Activated T-cell treated with anti-CD3 and anti-CD28 coated beads for 1 hour (primary cell): Measurements from ENCODE around the gene RAC3.

Experiments used
- DNase-seq: peaks from one replicate; pipeline ENCODE4 v3.0.0-alpha.2; 2020; ENCODE audit warnings: low read depth

The RAC3 gene

DNA sequence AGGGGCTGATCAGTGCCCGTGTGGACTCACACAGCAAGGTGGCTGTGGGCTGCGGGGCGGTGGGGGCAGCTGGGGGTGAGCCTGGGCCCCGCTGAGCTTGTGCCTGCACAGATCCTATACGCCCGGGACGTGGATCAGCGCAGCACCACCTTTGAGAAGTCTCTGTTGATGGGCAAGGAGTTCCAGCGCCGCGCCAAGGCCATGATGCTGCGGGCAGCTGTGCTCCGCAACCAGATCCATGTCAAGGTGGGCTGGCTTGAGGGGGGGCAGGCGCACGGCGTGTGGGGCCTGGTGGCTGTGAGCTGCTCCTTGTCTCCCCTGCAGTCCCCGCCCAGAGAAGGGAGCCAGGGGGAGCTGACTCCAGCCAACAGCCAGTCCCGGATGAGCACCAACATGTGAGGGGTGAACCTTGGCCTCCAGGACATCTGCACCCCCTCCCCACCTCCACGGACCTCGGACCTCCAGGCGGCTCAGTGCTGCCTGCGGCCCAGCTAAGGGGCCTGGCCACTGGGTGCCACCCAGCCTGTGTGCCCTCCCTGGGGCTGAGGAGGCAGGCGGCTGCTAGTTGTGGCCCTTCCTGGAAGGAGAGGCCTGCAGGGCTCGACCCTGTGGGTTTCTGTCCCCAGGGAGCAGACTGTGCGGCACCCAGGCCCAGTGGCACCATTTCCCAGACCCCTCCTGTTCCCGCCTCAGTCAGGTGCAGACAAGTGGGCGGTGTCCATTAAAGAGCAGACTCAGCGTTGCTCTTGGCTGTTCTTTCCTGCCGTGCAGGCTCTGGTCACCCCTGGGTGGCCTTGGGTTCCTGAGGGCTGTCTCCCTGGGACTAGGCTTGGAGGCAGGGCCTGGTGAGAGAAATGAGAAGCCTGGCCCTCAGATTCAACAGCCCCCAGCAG lies 25.5 kb downstream of the RAC3 start:
- no peak for DNase-seq

DNA sequence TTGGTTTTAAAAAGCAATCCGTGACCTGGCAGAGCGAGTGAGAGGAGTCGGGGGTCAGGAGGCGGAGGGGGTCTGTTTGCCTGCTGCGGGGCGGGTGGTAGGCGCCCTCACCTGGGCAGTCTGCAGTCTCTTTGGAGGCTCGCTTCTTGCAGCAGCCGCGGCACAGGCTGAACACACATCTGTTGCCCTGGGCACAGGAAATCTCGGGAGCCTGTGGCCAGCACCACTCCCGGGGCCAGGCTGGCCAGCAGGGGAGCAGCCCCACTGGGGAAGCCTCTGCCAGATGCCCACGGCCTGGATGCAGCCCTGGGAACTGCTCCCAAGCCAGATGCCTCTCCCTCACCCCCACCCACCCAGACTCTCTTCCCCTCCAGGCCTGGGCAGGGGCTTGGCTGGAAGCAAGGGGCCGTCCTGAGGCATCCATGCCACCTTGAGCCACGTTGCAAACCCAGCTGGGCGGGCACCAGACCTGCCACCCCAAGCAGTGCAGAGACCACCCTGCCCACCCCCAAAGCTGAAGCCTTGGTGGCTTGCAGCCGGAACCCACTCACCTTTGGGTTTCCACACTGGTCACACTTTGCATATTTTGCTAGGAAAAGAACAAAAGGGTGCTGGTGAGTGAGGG lies 26.9 kb downstream of the RAC3 start:
- DNase-seq = no peak

- DNase-seq = no peak
Measured at GRCh38 chr17:82058855-82059249, 27.4 kb downstream of the RAC3 start.

- DNase-seq = no peak
Measured at GRCh38 chr17:82059272-82060000, 28.0 kb downstream of the RAC3 start.

DNA sequence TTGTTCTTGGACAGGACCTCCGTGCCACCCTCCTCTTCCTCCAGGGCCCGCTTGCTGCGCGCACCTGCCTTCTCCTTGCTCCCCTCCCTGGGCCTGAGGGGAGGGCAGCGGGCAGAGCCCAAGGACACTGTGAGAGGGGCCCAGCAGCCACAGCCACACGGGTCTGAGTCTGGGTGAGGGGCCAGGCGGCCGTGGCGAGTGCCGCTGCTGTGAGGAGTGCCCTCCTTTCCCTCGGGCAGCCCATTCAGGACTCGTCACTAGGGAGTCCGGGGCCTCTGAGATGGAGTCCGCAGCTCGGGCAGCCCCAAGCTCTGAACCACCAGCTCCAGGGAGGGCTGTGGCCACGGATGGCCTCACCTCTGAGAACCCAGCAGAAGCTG lies 28.5 kb downstream of the RAC3 start:
- DNase-seq = no peak

DNA sequence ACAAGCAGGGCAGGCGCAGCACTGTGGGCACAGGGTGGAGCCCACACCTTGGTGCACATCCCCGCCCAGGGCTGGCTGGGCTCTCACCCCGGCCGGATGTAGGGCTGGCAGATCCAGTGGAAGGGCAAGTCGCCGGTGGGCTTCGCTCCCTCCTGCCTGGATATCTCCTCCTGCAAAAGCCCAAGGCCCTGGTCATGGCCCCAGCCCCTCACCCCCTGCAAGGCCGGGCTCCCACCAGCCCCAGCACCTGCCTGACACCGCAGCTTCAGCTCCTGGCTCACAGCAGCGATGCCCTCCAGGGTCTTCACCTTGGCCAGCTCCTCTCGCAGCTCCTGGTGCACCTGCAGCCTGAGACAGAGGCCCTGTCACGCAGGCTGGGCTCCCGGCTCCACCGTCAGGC lies 29.1 kb downstream of the RAC3 start:
- DNase-seq = no peak

DNA sequence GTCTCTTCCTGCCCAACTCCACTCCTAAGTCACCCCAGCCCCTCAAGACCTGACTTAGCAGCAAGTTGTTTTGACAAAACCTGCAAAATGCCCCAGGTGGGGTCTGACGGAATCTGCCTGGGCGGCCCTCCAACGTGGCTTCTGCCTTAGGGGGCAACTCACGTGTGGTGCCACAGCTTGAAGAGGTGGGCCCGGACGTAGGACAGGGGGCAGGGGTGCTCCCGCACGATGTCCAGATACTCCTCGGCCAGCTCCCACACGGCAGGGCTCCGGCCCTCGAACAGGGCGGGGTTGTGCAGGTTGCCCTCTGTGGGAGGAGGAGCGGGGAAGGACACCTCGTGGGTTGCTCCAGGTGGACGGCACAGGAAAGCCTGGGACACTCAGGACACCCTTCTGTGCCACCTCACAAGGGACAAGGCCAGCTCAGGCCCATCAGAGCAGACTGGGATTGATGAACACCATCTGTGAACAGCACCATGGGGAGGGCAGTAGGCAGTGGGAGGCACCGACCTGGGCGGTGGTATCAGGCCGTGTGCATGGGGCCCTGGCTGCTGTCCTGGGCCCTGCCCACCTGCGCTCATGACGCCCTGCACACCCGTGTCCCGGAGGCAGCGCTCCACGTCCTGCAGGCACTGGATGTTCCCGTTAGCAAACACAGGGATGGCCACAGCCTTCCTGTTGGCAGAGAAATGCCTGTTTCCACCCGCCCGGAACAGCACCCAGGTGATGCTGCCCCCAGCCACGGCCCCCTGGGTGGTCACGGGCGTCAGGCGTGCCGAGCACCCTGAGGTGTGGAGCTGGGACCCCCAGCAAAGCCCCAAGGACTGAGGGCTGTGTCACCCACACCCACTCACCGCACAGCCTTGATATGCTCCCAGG lies 29.8 kb downstream of the RAC3 start:
- no peak for DNase-seq

DNA sequence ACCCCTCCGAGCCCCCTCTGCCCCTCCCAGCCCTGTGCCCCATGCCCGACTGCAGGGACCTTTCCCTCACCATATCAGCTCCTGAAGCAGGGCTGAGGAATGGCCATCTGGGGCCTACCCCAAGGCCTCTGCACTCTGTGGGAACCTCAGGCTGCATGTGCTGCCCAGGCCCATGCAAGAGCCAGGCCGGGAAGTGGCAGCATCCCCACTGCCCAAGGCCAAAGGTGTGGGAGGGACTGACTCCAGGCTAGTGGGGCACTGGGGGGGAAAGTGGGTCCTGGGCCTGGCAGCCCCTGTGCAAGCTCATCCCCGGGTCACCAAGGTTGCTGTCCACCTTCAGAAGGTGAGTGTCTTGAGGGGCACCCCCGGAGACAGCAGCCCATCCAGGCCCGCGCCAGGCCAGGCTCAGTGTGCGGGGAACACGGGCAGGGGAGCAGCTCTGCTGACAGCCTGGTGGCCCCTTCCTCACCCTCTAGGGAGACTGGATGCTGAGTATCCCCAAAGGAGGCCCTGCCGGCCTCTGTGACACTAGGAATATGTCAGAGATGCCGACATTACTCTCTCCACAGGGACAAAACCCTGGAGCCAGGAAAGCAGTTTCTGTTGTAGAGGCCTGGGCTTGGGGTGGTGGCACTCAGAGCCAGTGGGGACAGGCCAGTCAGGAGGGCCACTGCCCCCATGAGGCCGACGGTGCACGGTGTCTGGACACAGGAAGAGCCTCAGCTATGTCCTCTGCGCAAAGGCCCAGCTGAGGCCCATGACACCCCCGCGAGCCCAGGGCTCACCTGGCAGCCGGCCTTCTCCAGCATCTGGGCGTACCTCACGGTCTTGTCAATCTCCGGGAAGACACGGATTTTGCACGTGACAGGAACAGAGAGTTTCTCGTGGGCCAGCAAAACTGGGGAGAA lies 30.9 kb downstream of the RAC3 start:
- no peak for DNase-seq

DNA sequence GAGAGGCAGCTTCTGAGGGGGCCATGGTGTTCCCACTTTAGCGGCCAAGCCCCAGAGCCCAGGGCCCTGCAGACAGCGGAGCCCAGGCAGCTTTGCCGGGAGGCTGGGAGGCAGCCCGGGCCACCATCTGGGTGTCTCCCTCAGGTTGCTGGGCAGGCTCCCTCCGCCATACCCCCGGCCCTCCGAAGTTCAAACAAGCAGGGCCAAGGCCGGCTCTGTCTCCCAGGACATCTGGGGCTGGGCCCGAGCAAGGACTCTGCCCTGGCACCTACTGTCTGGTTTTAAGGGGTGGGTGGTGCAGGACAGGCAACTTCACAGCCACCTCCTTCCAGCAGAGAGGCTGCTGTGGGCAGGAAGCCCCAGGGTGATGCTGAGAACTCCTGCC lies 31.5 kb downstream of the RAC3 start:
- DNase-seq = no peak

DNA sequence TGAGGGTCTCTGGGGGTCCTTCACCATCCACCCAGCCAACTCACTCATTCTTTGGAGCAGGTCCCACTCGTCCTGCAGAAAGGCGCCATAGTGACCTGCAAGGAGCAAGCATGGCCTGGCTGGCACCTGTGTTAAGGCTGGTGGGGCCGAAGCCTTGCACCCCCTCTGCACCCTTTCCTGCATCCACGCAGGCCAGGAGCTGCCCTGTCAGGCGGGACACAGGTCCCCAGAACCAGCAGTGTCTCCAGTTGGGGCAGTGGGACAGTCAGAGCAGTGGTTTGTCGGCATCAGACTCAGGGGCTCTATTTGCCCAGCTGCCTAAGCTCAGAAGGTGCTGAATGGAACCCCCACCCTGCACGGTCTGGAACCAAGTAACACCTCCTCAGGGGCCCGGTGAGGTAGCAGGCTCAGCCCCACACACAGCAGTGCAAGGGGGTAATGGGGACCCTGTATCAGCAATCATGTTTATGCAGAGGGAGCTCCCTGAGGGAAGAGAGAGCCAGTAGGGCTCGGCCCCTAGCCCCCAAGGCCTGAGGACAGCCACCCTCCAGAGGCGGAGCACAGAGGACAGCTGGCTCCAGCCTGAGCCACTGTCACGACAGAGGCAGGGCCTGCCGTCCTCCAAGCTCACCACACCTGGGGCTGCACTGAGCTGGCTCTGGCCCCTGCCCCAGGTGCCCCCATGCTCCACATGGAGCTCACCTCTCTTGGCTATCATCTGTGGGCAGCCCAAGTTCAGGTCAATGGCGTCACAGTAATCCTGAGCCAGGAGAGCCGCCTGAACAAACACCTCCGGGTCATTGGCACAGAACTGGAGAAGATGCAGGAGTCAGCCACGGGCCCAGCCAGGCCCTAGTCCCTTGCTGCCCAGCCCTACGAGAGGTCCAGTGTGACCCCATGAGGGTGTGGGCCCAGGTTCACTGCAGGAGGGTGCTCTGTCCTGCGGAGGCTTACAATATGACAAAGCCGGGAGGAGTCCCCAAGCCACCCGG lies 32.2 kb downstream of the RAC3 start:
- DNase-seq = no peak

DNA sequence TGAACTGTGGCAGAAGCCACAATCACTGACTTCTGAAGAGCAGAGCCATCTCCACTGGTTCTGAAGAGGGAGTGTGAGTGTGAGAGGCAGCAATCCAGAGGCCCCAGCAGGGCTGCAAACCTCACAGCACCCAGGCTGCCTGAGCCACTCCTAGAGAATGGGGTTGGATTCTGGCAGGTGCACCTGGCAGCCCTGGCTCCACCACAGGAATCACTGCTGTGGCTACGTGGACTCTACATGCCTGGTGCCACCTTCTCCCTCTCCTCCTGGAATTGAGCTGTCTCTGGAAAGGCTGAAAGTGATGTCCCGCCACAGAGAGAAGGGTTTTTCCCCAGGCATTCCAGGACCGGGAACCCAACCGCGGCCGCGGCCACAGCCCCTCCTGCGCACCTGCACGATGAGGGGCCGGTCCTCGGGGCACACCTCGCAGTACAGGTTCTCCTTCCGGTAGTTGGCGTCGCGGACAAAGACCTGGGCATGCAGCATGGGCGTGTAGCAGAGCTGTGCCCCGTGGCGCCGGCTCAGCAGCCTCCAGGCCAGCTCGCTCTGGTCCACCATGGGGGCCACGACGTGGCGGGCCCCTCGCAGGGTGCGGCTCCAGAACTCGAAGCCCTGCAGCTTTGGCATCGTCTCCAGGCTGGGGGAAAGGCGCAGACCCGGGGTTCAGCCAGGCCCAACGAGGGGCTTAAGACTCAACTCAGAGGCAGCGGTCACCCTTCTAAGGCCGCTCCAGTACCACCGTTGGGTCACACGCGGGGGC lies 33.1 kb downstream of the RAC3 start:
- no peak for DNase-seq

- no peak for DNase-seq
Measured at GRCh38 chr17:82065193-82065637, 33.7 kb downstream of the RAC3 start.

DNA sequence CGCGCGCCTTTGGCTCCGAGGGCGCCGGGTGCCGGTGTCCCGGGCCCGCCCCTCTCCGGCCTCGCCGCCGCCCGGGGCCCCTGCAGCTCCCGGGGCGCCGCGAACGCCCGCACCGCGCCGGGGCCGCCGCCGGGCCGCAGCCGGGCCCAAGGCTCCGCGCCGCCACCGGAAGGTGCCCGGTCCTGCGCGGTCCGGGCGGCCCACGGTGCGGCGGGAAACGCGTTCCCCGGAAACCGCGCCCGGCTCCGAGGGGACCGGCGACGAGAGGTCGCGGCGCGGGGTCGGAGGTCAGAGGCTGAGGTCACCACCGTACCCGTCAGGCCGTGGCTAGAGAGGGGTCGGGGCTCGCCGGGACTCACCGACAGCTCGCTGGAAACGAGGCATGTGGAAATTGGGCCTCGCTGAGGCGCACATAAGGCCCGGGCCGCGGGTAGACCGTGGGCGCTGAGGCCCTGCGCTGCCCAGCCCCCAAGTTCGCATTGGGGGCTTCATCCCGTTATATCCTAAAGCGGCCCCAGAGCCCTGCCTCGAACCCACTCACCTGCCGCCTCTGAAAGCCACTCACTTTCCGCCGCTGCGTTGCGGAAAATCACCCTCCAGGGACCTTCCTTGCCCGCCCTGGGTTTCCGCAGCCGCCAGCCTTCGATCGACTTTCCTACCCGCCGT lies 34.3 kb downstream of the RAC3 start, which contains the start of gene DUS1L:
DUS1L (minus strand) TSS at position 167 of the 666 bp plus-strand sequence. CDS start 745 bp downstream, outside the sequence.
- peak; percentile 66 for DNase-seq

GRCh38 chr17:82070611-82071010 lies 39.1 kb downstream of the RAC3 start:
- DNase-seq = no peak

DNA sequence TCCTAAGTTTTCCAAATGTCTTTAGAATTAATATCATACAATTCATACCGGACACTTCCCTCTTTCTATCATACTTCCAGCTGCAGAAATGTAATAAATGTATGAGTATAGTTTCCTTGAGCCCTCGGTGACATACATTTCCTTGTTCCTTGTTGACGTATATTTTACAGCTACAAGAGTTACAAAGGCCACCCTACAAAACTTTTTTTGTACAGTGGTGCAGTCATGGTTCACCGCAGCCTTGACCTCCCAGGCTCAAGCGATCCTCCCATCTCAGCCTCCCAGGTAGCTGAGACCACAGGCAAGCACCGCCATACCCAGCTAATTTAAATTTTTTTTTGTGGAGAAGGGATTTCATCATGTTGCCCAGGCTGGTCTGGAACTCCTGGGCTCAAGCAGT lies 41.3 kb downstream of the RAC3 start:
- no peak for DNase-seq

GRCh38 chr17:82073446-82073845 lies 42.0 kb downstream of the RAC3 start:
- DNase-seq = no peak

DNA sequence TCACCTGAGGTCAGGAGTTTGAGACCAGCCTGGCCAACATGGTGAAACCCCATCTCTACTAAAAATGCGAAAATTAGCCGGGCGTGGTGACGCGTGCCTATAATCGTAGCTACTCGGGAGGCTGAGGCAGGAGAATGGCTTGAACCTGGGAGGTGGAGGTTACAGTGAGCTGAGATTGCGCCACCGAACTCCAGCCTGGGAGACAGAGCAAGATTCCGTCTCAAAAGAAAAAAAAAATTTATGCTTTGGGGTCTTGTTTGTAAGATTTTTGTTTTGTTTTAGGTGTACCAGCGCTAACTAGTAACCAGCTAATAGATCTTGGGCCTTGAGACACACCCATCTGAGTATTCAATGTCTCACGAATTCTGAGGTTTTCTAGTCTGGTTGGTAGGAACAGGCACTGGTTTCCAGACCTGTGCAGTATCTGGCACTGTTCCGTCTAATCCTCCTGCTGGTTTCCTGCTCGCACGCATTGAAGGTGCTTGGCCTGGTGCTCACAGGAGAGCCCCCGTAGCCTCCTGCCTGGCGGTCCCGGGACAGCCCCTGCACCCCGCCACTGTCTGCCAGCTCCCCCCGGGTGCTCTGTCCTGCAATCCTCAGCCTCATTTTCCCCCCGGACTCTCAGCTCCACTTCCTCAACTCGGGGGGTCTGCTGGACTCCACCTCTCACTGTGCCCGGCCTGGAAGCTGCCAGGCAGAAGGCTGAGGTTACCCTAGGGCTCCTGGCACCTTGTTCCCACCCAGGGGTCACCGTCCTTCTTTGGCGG lies 44.7 kb downstream of the RAC3 start:
- DNase-seq = no peak
